GM12864 (cell line): ENCODE results near the gene IGFLR1.

Source experiments
- DNase-seq: peaks from one replicate; pipeline ENCODE4 v3.0.0-alpha.2; 2011; ENCODE audit warnings: low read depth
- H3K4me3 ChIP-seq: 2 replicates; pipeline ENCODE4 v1.5.1; 2011; ENCODE audit warnings: mild to moderate bottlenecking, low read depth, low read length, control low read depth
- CTCF ChIP-seq: IDR thresholded peaks from 2 replicates; pipeline ENCODE4 v1.5.1; 2011; ENCODE audit warnings: low read depth, mild to moderate bottlenecking, moderate library complexity, low read length, control low read depth, inconsistent platforms; ENCODE audit errors: missing control alignments

Gene IGFLR1

DNA sequence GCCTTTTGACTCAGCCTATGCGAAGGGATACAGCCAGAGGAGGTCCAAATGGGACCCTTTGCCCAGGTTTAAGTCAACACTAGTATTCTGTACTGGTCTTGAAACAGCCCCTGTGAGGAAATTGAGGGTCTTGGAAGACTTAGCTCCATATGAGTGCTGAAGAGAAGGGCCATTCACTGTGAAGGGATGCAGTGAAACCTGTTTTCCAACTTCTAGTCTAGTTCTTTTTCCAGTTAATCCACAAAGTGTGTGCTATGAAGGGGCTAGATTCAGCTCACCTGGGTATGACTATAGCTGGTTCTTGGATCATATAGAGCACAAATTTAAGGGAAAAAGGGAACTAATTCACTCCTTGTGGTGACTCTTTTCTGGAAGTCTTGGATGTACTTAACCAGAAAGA is 33.9 kb downstream of the IGFLR1 start:
- TF ChIP-seq CTCF, result no peak
- H3K4me3 ChIP-seq, result no peak overlapping the region
- DNase-seq, result no peak

DNA sequence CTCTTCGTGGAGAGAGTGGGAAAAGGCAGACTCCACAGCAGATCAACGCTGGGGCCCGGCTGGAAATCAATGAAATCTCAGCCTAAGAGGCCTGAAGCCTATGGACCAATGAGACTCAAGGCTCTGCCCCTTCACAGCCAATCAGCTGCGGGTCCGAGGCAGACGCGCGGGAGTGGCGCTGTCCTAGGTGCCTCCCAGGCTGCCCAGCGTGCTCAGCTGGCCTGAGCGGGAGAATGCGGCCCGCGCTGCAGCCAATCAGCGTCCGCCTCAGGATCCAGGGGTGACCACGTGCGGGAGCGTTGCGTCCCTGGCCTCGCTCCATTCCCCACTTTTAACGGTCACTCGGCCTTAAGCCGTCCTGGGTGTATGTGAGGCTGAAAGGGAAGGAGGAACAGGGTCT is 38.0 kb downstream of the IGFLR1 start, which contains the start of gene ZBTB32:
Gene ZBTB32 (plus strand): TSS at position 341 of the 400 bp plus-strand sequence. CDS start 10,069 bp downstream, outside the sequence.
- H3K4me3 ChIP-seq, result no peak within 1 kb of the TSS
- TF ChIP-seq CTCF, result no peak
- DNase-seq, result no peak

GRCh38 chr19:35703343-35703742 is 38.9 kb downstream of the IGFLR1 start:
- no peak overlapping the region; the same call in 1 of the 2 replicates for H3K4me3 ChIP-seq
- DNase-seq, result no peak
- TF ChIP-seq CTCF, result no peak

DNA sequence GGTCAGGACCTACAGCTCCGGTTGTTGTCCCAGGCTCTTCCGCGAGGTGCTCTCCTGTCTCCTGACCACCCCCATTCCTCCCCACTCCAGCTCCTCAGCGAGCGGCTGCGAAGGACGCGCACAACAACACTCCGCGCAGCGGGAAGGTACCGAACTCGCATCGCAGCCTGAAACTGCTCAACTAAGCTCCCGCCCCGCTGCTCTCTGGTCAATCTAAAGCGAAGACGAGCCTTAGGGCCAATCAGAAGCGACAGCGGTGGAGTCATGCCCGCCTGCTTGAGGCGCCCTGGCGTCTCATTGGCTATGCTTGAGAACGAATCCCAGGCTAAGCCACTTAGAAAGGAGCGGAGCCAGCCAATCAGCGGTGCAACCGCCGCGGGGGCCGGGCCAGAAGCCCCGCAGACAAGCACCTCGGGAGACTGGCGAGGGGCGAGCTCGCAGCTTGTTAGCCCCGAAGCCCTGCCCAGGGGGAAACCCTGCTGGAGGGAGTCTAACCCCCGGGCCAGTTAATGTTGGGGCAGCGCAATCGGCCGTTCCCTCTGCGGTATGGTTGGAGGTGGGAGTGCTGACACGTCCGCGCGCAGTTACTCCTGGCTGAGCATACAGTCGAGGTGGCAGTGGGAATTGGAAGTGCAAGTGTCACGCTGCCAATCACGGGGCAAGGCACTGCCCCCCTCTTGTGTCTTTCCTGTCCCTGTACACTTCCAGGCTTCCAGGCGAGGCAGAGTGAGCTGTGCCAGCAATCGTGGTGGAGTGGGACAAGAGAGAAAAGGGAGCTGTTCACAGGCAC is 39.8 kb downstream of the IGFLR1 start:
- no peak for TF ChIP-seq CTCF
- peak overlapping the region; percentile 53 for H3K4me3 ChIP-seq
- peak; percentile 99 for DNase-seq

DNA sequence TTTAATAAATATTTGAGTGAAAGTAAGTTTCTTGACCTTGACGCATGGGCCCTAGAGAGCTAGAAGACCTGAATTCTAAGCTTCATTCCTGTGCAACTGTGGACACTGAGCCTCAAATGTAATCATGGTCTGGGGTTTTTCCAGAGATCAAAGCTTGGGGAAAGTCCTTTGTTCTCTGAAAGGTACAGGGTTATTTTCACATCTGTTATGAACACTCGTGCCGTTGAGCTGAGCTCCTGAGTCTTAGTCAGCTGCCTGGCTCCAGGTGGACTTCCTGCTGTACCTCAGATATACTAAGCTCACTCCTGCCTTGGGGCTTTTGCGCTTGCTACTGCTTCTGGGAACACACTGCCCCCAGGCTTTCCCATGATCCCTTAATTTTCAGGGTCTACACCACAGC is 45.4 kb downstream of the IGFLR1 start:
- DNase-seq, result no peak
- TF ChIP-seq CTCF, result no peak
- no peak overlapping the region for H3K4me3 ChIP-seq

GRCh38 chr19:35695895-35696422 is 46.3 kb downstream of the IGFLR1 start:
- no peak for TF ChIP-seq CTCF
- no peak for DNase-seq
- H3K4me3 ChIP-seq, result no peak overlapping the region
